PC-3 (cell line): ENCODE results near the gene RBP3. TPM values are rescaled to one million over a fixed set of nuclear protein-coding genes. Genes with fewer than 3 reads are reported as not detected.
"Not testable (repeated sequence)": the region's sequence is repeated elsewhere in the genome, so short reads cannot be mapped to it uniquely, and the experiment has no call there.

Experiments used
- ATAC-seq: fragments of 200-7000 bp; cut with Tn5 transposase; 2 replicates; pipeline ENCODE4 v1.9.1; 2020; ENCODE audit warnings: mild to moderate bottlenecking, moderate library complexity
- BruUV-seq: library from RNA; stranded (reverse); fragments of 400-500 nt; replicated peaks from 2 replicates; lab custom pipeline; 2021; lab: Mats Ljungman, UMichigan
- CTCF ChIA-PET: fragments of 300-600 bp; sonication (Branson Sonifier 250); formaldehyde crosslinking; loops from one replicate; lab custom pipeline; 2022; ENCODE audit warnings: antibody characterized with exemption; lab: Charles Lee
- POLR2A ChIA-PET: fragments of 300-600 bp; sonication (Branson Sonifier 250); formaldehyde crosslinking; loops from one replicate; lab custom pipeline; 2022; ENCODE audit warnings: antibody characterized with exemption; ENCODE audit not compliant: unreplicated experiment; lab: Charles Lee
- DNase-seq: peaks from one replicate; pipeline ENCODE4 v3.0.0-alpha.2; 2015
- H2AFZ ChIP-seq: fragments of 300-600 bp; sonication (generic); 2 replicates; pipeline ENCODE4 v1.6.0; 2016; ENCODE audit warnings: antibody characterized with exemption, low read length
- H3F3A ChIP-seq: fragments of 300-600 bp; sonication (generic); one replicate; pipeline ENCODE4 v1.6.0; 2017; ENCODE audit warnings: antibody characterized with exemption, low read length, control low read depth, mild to moderate bottlenecking; ENCODE audit not compliant: unreplicated experiment
- H3K27ac ChIP-seq: fragments of 300-600 bp; sonication (generic); 2 replicates; pipeline ENCODE4 v1.5.1; 2016; ENCODE audit warnings: mild to moderate bottlenecking, low read length
- H3K27me3 ChIP-seq: fragments of 300-600 bp; sonication (generic); 2 replicates; pipeline ENCODE4 v1.6.1; 2016; ENCODE audit warnings: low read length, mixed read lengths
- H3K36me3 ChIP-seq: fragments of 300-600 bp; sonication (generic); 2 replicates; pipeline ENCODE4 v1.6.1; 2016; ENCODE audit warnings: low read depth, mixed run types, low read length, mixed read lengths
- H3K4me1 ChIP-seq: fragments of 300-600 bp; sonication (generic); 2 replicates; pipeline ENCODE4 v1.5.1; 2016; ENCODE audit warnings: low read length; ENCODE audit not compliant: insufficient read depth
- H3K4me2 ChIP-seq: fragments of 300-600 bp; sonication (generic); 2 replicates; pipeline ENCODE4 v1.6.0; 2016; ENCODE audit warnings: low read length
- H3K4me3 ChIP-seq: fragments of 300-600 bp; sonication (generic); 2 replicates; pipeline ENCODE4 v1.5.1; 2016; ENCODE audit warnings: mild to moderate bottlenecking, low read length, mixed read lengths
- H3K79me2 ChIP-seq: fragments of 300-600 bp; sonication (generic); 2 replicates; pipeline ENCODE4 v1.6.1; 2017; ENCODE audit warnings: low read length, mixed read lengths
- H3K9ac ChIP-seq: fragments of 300-600 bp; sonication (generic); 2 replicates; pipeline ENCODE4 v1.6.0; 2016; ENCODE audit warnings: mild to moderate bottlenecking, low read length
- H3K9me2 ChIP-seq: fragments of 300-600 bp; sonication (generic); replicated peaks from 2 replicates; pipeline ENCODE4 v1.6.1; 2016; ENCODE audit warnings: mixed run types, low read length, mixed read lengths
- H3K9me3 ChIP-seq: fragments of 300-600 bp; sonication (generic); 2 replicates; pipeline ENCODE4 v1.6.1; 2016; ENCODE audit warnings: low read length, mixed read lengths
- H4K20me1 ChIP-seq: fragments of 300-600 bp; sonication (generic); 2 replicates; pipeline ENCODE4 v1.6.1; 2016; ENCODE audit warnings: low read length, mixed read lengths
- EZH2 ChIP-seq: fragments of 300-600 bp; sonication (generic); IDR thresholded peaks from one replicate; pipeline ENCODE4 v1.6.1; 2017; ENCODE audit warnings: antibody characterized with exemption, mild to moderate bottlenecking, low read length; ENCODE audit not compliant: unreplicated experiment
- EZH2phosphoT487 ChIP-seq: fragments of 300-600 bp; sonication (generic); IDR thresholded peaks from 2 replicates; pipeline ENCODE4 v1.6.1; 2018; ENCODE audit warnings: mild to moderate bottlenecking, antibody characterized with exemption, low read length, borderline replicate concordance
- intact Hi-C: fragments of 100-400 bp; cut with micrococcal nuclease; formaldehyde crosslinking; loops from 2 replicates; pipeline ENCODE4 v1.9.0; 2023
- total RNA-seq: library from RNA; depleted of rRNA; stranded (reverse); fragments of >200 nt; gene quantifications from 2 replicates; pipeline ENCODE4 v1.2.3, GENCODE V29; 2014
- TF ChIP-seq, protein P1 (sequence below): fragments of 300-600 bp; sonication (generic); conservative IDR thresholded peaks from 2 replicates; pipeline ENCODE4 v1.5.1; 2017; ENCODE audit warnings: antibody characterized with exemption, low read depth, mild to moderate bottlenecking, low read length

Gene RBP3
- total RNA-seq, 1 experiment from 2014 or later, result not detected

DNA sequence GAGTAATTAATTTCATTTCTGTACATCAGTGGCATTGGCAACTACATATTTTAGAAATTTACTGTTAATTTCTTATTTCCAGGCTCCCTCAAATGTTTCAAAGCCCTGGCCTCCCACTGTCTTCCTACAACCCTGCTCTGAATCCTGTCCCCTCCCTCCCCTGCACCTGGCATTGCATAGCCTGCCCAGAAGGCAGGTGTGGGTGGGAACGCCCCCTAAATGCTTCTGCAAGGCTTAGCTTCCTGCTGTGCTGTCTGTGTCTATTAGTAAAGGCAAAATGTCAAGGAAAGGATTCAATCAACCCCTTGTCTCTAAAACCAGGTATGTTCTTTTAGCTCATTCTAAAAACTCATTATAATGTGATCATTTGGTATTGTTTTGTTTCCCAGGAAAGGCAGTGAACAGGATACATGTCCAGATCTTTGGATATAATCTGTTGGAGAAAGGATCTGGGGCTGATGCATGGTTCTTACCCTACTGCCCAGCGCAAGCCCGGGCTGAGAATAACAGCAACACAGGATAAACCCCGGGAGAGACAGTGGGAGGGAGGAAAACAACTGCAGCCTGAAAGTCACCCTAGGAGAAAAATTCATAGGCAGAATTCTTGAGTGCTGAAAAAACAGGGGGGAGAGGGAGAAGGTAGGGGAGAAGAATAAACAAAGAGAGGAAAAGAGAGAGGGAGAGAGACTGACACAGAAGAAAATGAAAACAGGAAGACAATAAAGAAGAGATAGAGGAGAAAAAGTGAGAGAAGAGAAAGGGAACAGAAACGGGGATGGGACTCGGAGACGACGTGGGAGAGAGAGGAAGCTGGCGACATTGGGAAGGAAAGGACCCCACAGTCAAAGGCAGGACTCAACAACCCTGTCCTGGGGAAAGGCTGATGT is 35.3 kb downstream of the RBP3 start:
- Histone ChIP-seq H3K36me3 (no peaks in the 10 kb centered on the region), H3K79me2 (no peaks in the 10 kb centered on the region), H3F3A (no peaks in the 10 kb centered on the region), H3K27me3 (no peaks in the 10 kb centered on the region), H3K27ac (no peak overlapping the region), H3K4me3 (peak overlapping the region; percentile 76), H2AFZ (peak overlapping the region; percentile 84), H3K9me2 (no peaks in the 10 kb centered on the region), H3K4me2 (peak overlapping the region; percentile 87), H3K4me1 (peaks cover 4% of the 10 kb centered on the region; the same call in 1 of the 2 replicates), H4K20me1 (no peaks in the 10 kb centered on the region), H3K9me3 (no peaks in the 10 kb centered on the region), H3K9ac (peak overlapping the region; percentile 39; the same call in 1 of the 2 replicates)
- ATAC-seq (no peak), DNase-seq (no peak)
- BruUV-seq, result no TSS peak
- CTCF ChIA-PET, result no interaction called here
- POLR2A ChIA-PET, result interaction anchor here (0.6 kb wide), 1 partner anchor 269 kb away, joined by 5 read pairs; no protein-coding TSS in a partner anchor
- intact Hi-C loops, result no loop called here
- TF ChIP-seq EZH2, result no peak
- no peak for TF ChIP-seq EZH2phosphoT487

DNA sequence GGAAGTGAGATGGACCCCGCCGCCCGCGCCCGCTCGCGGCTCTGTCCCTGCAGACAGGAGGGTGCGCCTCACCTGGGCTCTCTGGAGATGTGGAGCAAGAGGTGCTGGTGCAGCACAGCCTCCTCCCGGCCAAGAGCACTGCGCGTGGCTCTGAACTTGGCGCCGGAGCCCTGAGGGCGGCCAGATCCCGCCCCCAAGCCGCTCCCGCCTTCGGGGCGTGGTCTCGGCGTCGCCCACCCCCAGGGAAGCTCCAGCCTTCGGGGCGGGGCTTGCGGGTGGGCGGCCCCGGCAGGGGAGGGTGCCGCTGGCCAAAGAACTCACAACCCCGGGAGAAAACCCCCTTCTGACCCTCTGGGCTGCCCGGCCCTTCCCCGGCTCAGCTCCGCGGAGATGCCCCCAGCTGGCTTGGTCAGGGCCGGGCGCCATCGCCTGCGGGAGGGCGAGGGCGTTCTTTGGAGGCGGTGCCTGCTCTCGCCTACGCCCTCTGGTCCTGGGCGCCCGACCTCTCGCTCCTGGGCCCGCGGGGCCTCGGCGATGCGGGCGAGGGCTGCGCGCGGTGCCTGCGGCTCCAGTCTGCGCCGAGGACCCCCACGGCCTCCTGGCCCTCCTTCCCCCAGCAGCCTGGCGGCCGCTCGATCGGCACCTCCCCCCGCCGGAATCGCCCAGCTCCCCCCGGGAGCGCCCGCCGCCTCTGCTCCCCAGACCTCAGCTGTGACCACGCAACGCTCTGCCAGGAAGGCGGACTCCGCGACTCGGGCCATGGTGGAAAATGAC is 36.2 kb downstream of the RBP3 start, which contains the start of gene ZNF488:
Gene ZNF488 (minus strand): TSS at position 146 of the 774 bp plus-strand sequence. CDS start 15,464 bp downstream, outside the sequence.
- Histone ChIP-seq H3K4me1 (peaks cover 4% of the 10 kb centered on the region; the same call in 1 of the 2 replicates), H3K27me3 (no peaks in the 10 kb centered on the region), H3K4me2 (peak within 1 kb of the TSS; percentile 87), H3F3A (no peaks in the 10 kb centered on the region), H2AFZ (peak within 1 kb of the TSS; percentile 84), H3K9me2 (no peaks in the 10 kb centered on the region), H4K20me1 (no peaks in the 10 kb centered on the region), H3K79me2 (no peaks in the 10 kb centered on the region), H3K9me3 (no peaks in the 10 kb centered on the region), H3K9ac (peak within 1 kb of the TSS; percentile 39), H3K36me3 (no peaks in the 10 kb centered on the region), H3K4me3 (peak within 1 kb of the TSS; percentile 76), H3K27ac (no peak within 1 kb of the TSS)
- ChIA-PET CTCF (interaction anchor here (0.5 kb wide), 1 partner anchor 389 kb away, joined by 4 read pairs; no protein-coding TSS in a partner anchor), POLR2A (interaction anchor here (0.6 kb wide), 1 partner anchor 270 kb away, joined by 5 read pairs; no protein-coding TSS in a partner anchor)
- intact Hi-C loops, result no loop called here
- no TSS peak for BruUV-seq
- DNase-seq, result peak; percentile 86
- ATAC-seq, result peak; percentile 96
- TF ChIP-seq EZH2 (no peak), EZH2phosphoT487 (no peak)
- TF ChIP-seq, protein P1, sequence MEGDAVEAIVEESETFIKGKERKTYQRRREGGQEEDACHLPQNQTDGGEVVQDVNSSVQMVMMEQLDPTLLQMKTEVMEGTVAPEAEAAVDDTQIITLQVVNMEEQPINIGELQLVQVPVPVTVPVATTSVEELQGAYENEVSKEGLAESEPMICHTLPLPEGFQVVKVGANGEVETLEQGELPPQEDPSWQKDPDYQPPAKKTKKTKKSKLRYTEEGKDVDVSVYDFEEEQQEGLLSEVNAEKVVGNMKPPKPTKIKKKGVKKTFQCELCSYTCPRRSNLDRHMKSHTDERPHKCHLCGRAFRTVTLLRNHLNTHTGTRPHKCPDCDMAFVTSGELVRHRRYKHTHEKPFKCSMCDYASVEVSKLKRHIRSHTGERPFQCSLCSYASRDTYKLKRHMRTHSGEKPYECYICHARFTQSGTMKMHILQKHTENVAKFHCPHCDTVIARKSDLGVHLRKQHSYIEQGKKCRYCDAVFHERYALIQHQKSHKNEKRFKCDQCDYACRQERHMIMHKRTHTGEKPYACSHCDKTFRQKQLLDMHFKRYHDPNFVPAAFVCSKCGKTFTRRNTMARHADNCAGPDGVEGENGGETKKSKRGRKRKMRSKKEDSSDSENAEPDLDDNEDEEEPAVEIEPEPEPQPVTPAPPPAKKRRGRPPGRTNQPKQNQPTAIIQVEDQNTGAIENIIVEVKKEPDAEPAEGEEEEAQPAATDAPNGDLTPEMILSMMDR, result no peak

DNA sequence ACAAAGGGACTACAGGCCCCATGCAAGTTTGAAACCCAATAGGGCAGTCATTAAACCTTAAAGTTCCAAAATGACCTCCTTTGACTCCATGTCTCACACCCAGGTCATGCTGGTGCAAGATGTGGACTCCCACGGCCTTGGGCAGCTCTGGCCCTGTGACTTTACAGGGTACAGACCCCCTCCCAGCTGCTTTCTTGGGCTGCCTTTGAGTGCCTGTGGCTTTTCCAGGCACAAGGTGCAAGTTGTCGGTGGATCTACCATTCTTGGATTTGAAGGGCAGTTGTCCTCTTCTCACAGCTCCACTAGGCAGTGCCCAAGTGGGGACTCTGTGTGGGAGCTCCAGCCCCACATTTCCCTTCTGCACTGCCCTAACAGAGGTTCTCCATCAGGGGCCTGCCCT is 37.9 kb downstream of the RBP3 start:
- H3K9me3 ChIP-seq, H3K27me3 ChIP-seq, H3F3A ChIP-seq, H3K79me2 ChIP-seq, H3K4me2 ChIP-seq, H3K4me1 ChIP-seq, H2AFZ ChIP-seq, H3K27ac ChIP-seq, H3K9me2 ChIP-seq, H4K20me1 ChIP-seq, H3K36me3 ChIP-seq, POLR2A ChIA-PET, BruUV-seq, CTCF ChIA-PET, H3K9ac ChIP-seq, DNase-seq, H3K4me3 ChIP-seq, ATAC-seq: not testable (repeated sequence)
- intact Hi-C loops, result loop anchor here (2.0 kb wide), 1 partner anchor 21 kb away; no protein-coding TSS in a partner anchor
